ES-I3 (cell line): ENCODE data around the gene SH3BGRL.
A peak's percentile ranks its signal among the peaks of the same experiment; 100 is the strongest.

Source experiments
- H3K36me3 ChIP-seq: 2 replicates; pipeline ENCODE4 v1.6.1; 2013; ENCODE audit warnings: mild to moderate bottlenecking, low read length, control low read depth, moderate library complexity; ENCODE audit not compliant: insufficient read depth
- H3K4me1 ChIP-seq: 2 replicates; pipeline ENCODE4 v1.6.1; 2013; ENCODE audit warnings: mild to moderate bottlenecking, control low read depth, low read length; ENCODE audit not compliant: insufficient read depth
- H3K9ac ChIP-seq: 2 replicates; pipeline ENCODE4 v1.6.1; 2013; ENCODE audit warnings: low read depth, mild to moderate bottlenecking, low read length, moderate library complexity
- H3K9me3 ChIP-seq: 2 replicates; pipeline ENCODE4 v1.6.1; 2013; ENCODE audit warnings: mild to moderate bottlenecking, low read length, moderate library complexity; ENCODE audit not compliant: control insufficient read depth, insufficient read depth

Gene SH3BGRL

DNA sequence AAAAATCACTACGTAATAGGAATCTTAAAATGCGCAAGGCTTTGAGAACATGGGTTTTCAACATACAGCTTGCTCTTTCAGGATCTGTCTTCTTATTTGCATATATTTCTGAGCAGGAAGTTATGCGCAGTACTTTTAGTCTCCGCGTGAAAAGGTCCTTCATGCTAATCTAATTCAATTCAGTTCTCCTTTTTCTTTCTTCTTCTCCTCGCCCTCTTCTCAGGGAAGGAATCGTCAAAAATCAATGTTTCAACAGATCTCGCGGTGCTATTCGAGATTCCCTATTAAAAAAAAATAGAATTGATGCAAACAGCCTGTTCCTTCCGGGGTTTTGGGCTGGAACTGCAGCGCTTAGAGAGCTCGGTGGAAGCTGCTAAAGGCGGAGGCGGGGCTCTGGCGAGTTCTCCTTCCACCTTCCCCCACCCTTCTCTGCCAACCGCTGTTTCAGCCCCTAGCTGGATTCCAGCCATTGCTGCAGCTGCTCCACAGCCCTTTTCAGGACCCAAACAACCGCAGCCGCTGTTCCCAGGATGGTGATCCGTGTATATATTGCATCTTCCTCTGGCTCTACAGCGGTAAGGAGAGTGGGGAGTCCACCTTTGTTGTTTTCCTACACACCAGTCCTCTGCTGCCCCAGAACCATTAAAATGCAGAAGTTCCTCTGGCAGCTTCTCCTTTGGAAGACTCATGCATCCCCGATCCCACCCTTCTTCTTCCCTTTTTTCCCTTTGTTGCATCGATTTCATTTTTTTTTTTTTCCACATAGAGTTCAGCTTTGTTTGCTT, at the start of gene SH3BGRL, which contains the start of gene HMGN5:
SH3BGRL (plus strand) TSS at position 432 of the 785 bp plus-strand sequence; CDS start at position 531, 99 bp downstream.
HMGN5 (minus strand) TSS at position 243 of the 785 bp plus-strand sequence. CDS start 80,364 bp downstream, outside the sequence.
- Histone ChIP-seq H3K36me3 (no peaks in the 10 kb centered on the region; the same call in 1 of the 2 replicates), H3K4me1 (peaks cover 2% of the 10 kb centered on the region; the same call in 1 of the 2 replicates), H3K9me3 (no peaks in the 10 kb centered on the region), H3K9ac (peak within 1 kb of the TSS; percentile 70)

DNA sequence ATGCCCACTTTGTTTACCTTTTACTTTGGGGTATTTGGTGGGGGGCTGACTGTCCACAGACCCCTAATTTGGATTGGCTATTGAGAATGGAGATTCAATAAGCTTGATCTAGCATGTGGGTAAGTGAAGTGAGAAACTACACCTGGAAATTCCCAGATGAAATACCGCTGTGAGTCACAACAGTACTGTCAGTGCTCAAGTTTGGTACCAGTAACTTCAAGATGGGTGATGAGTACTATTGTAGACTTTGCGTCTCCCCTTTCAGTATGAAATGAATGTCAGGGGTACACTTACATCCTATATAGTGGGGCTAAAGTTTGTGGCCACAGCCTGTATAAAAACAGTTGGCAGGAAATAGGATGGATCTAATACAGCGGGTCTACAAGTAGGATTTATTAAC, 33.5 kb upstream of the SH3BGRL start:
- Histone ChIP-seq H3K9me3 (no peaks in the 10 kb centered on the region), H3K36me3 (no peaks in the 10 kb centered on the region), H3K4me1 (no peaks in the 10 kb centered on the region), H3K9ac (no peak overlapping the region)

DNA sequence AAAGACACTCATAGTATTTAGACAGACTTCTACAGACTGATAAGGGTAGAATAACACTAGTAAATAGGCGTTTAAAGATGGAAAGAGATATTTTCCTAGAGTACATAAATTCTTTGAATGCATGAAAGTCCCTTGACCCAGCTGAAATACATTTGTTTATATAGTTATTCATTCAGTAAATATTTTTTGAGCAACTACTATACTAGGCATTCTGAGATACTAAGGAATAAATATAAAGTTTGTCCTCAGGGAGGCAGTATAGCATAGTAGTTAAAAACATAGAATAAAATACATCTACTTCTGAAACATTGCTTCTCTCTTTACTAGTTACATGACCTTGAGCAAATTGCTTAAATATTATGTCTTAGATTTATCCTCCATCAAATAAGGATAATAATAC, 27.6 kb upstream of the SH3BGRL start:
- Histone ChIP-seq H3K9ac (no peak overlapping the region), H3K9me3 (no peaks in the 10 kb centered on the region), H3K36me3 (no peaks in the 10 kb centered on the region), H3K4me1 (no peaks in the 10 kb centered on the region)

DNA sequence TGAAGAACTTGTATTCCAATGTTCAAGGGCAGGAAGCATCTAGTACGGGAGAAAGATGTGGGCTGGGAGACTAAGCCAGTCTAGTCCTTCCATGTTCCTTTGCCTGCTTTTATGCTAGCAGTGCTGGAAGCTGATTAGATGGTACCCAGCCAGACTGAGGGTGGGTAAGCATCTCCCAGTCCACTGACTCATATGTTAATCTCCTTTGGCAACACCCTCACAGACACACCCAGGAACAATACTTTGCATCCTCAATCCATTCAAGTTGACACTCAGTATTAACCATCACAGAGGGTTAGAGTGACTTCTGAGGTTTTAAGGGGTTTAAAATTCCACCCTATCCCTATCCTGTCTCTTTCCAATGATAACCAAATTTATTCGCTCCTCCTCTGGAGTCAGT, 6.6 kb upstream of the SH3BGRL start:
- no peaks in the 10 kb centered on the region for H3K9me3 ChIP-seq
- no peaks in the 10 kb centered on the region for H3K36me3 ChIP-seq
- no peak overlapping the region for H3K9ac ChIP-seq
- H3K4me1 ChIP-seq: no peaks in the 10 kb centered on the region

DNA sequence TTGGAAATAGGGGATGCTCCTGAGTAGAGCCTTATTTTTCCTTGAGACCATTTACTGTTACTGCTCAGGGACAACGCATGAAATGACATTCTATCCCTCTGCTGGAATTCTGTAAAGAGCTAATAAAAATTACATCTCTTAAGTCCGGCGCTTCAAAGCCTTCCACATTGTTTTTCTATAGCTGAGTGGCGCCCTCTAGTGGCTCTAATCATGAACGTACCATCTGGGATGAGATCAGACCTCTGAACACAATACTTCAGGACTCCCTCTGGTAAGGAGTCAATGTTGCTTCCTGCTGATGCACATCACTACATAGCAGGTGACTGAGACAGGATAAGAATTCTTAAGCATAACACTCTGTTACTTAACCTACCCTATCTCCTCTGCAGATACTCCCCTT, 6.2 kb upstream of the SH3BGRL start:
- H3K36me3 ChIP-seq: no peaks in the 10 kb centered on the region
- H3K4me1 ChIP-seq: no peaks in the 10 kb centered on the region
- no peaks in the 10 kb centered on the region for H3K9me3 ChIP-seq
- no peak overlapping the region for H3K9ac ChIP-seq

DNA sequence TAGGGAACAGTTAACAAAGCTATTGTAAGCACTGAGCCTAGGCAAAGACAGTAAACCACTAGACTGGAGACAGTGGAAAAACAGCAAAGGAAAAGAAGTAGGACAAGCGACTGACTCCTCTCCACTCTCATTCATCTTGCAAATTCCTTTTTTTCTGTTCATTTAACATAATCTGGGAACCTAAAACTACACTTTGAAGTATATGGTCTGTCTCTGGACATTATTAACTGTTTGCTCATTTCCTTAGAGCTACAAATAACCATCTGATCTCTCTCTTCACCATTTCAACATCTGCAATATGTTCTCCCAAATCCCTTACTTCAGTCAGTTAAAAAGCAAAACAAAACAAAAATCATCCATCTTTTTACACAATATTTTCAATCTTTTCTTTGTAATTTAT, 831 bp upstream of the SH3BGRL start:
- H3K9ac ChIP-seq: peak overlapping the region; percentile 70
- no peaks in the 10 kb centered on the region for H3K36me3 ChIP-seq
- H3K9me3 ChIP-seq: no peaks in the 10 kb centered on the region
- H3K4me1 ChIP-seq: peaks cover 2% of the 10 kb centered on the region; the same call in 1 of the 2 replicates

DNA sequence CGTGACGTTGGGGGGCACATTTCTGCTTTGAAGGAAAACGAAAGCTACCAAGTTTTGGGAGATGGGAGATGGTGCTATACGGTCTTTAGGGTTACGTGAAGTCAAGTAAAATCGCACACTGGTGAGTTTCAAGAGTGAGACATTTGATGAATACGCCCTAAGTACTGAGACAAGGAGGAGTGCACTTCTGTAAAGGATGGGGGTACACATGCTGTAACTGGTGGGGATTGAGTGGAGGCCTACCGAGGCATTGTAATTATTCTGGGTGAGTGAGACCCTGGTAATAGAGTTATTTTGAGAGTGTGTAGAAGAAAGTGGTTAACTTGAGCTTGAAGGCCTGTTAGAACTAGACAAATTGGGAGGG, 536 bp downstream of the SH3BGRL start:
- Histone ChIP-seq H3K4me1 (peaks cover 2% of the 10 kb centered on the region; the same call in 1 of the 2 replicates), H3K9me3 (no peaks in the 10 kb centered on the region), H3K36me3 (no peaks in the 10 kb centered on the region; the same call in 1 of the 2 replicates), H3K9ac (peak overlapping the region; percentile 70)

DNA sequence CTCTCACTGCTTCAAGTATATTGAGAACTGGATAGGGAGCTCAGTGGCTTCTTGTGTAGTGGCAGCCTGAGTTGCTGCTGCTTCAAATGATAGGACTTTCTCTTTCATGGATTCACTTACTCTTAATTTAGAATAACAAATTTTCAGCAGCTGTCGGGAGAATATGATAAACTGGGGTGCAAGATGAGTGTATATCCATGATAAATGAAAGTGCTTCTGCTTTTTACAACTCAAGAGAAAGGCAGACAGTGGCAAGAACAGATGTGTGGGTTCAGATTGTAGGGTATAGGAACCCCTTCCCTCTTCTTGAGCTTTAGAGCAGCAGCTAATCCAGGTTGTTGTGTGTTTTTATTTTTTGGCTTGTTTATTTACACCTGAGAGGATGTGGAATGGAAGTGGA, 1.0 kb downstream of the SH3BGRL start:
- peaks cover 2% of the 10 kb centered on the region; the same call in 1 of the 2 replicates for H3K4me1 ChIP-seq
- peak overlapping the region; percentile 70; the same call in 1 of the 2 replicates for H3K9ac ChIP-seq
- no peaks in the 10 kb centered on the region; the same call in 1 of the 2 replicates for H3K36me3 ChIP-seq
- H3K9me3 ChIP-seq: no peaks in the 10 kb centered on the region

DNA sequence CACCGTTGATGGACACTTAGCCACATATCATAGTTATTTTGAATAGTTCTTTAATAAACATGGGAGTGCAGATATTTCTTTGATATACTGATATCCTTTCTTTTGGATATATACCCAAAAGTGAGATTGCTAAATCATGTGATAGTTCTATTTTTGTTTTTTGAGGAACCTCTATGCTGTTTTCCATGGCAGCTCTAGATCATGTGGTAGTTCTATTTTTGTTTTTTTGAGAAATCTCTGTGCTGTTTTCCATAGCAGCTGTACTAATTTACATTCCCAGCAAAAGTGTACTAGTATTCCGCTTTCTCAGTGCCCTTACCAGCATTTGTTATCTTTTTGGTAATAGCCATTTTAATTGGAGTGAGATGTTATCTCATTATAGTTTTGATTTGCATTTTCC, 3.6 kb downstream of the SH3BGRL start:
- Histone ChIP-seq H3K36me3 (no peaks in the 10 kb centered on the region; the same call in 1 of the 2 replicates), H3K4me1 (peaks cover 2% of the 10 kb centered on the region; the same call in 1 of the 2 replicates), H3K9ac (no peak overlapping the region), H3K9me3 (no peaks in the 10 kb centered on the region)

DNA sequence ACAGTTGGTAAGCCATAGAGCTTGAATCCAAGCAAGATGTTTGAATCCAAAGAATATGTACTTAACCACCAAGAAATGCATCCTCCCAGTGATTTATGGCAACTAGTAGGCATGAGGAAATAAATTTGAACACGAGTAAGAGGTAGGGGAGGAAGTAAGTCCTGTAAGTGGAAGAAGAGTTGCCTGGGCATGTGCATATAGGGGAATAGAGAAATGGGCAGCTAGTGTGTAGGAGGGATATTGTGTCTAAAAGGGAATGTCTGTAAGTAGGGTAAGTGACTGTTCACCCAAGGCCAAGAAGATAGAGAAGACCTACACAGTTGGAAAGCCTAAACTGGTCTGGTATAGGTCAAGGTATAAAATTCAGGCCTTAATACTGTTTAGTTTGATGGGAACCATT, 4.6 kb downstream of the SH3BGRL start:
- Histone ChIP-seq H3K9ac (no peak overlapping the region), H3K9me3 (no peaks in the 10 kb centered on the region), H3K36me3 (no peaks in the 10 kb centered on the region; the same call in 1 of the 2 replicates), H3K4me1 (peaks cover 2% of the 10 kb centered on the region; the same call in 1 of the 2 replicates)

DNA sequence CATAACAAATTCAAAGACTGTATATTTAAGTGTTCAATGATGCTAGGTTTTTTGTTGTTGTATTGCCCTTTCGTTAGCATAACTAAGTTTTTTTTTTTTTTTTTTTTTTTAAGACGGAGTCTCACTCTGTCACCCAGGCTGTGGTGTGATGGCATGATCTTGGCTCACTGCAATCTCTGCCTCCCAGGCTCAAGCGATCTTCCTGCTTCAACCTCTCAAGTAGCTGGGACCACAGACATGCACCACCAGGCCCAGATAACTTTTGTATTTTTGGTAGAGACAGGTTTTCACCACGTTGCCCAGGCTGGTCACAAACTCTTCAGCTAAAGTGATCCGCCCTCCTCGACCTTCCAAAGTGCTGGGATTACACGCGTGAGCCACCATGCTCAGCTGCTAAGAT, 7.0 kb downstream of the SH3BGRL start:
- H3K36me3 ChIP-seq: no peaks in the 10 kb centered on the region; the same call in 1 of the 2 replicates
- no peak overlapping the region for H3K9ac ChIP-seq
- H3K9me3 ChIP-seq: no peaks in the 10 kb centered on the region
- peaks cover 2% of the 10 kb centered on the region; the same call in 1 of the 2 replicates for H3K4me1 ChIP-seq

DNA sequence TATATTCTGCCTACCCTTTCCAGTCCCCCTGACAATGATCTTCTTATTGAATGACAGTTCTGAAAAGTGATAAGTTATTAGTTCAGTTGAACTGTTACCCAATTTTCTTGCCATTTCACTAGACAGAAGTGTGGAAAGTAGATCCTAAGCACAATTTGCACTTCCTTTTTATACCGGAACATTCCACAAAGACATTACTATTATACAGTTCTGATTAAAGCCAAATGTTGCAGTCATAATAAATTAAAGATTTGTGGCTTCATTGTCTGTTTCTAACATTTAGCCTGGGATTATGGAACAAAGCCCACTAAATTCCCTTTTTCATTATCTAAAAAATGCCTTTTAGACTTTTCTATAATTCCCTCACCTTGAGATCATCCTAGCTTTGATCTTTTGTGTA, 13.8 kb downstream of the SH3BGRL start:
- no peak overlapping the region for H3K9ac ChIP-seq
- H3K9me3 ChIP-seq: no peaks in the 10 kb centered on the region
- H3K36me3 ChIP-seq: no peaks in the 10 kb centered on the region
- no peaks in the 10 kb centered on the region for H3K4me1 ChIP-seq

DNA sequence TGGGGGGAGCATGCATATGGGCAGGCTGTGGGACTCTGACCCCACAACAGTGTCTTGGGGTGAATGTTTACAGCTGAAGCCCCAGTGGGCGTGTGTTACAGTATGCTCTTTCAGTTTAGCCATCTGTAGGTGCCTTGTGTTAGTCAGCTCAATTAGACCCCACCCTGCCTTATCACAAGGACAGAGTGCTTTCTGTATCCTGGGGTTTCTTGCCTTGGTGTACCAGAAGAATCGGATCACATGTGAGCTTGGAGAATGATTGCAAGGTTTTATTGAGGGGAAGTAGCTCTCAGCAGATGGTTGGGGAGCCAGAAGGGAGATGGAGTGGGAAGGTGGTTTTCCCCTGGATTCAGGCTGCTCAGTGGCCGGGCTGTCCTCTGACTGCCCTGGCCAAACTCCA, 27.3 kb downstream of the SH3BGRL start:
- Histone ChIP-seq H3K9ac (no peak overlapping the region), H3K4me1 (peaks cover 8% of the 10 kb centered on the region; the same call in 1 of the 2 replicates), H3K9me3 (no peaks in the 10 kb centered on the region), H3K36me3 (no peaks in the 10 kb centered on the region)

DNA sequence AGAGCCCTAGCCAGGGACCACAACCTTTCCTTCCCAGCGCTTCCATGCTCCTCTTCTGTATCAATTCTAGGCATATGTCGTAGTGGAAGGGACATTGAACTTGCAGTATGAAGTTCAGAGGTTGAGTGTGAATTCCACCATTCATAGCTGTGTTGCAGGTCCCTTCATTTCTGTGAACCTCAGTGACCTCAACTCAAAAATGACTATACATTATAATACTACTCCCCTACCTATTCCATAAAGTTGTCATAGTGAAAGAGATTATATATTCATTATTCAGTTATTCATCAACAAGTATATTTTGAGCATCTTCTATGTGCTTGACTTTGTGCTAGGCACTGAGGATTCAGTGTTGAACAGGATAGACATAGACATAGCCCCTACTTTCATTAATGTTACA, 28.0 kb downstream of the SH3BGRL start:
- H3K4me1 ChIP-seq: peaks cover 8% of the 10 kb centered on the region; the same call in 1 of the 2 replicates
- no peak overlapping the region for H3K9ac ChIP-seq
- no peaks in the 10 kb centered on the region for H3K9me3 ChIP-seq
- no peaks in the 10 kb centered on the region for H3K36me3 ChIP-seq

DNA sequence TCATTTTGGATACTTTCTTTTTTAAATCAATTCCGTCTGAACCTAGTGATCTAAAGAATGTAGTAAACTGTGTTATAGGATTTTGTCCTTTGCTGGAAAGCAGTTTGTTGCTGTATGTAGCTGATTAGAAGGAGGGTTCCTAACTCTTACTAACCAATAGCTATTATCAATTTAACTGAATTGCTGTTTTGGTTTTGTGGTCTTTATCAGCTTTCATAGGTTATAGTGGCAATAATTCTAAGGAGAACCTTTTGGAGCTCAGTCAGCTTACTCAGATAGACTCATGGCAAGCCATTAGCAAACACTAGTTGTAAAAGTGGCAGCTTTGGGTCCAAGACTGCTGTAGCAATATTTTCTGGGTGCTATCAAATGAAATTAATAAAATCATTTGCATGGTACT, 29.6 kb downstream of the SH3BGRL start:
- Histone ChIP-seq H3K9ac (no peak overlapping the region), H3K9me3 (no peaks in the 10 kb centered on the region), H3K36me3 (no peaks in the 10 kb centered on the region), H3K4me1 (peaks cover 4% of the 10 kb centered on the region; the same call in 1 of the 2 replicates)
